H1 (cell line): ENCODE measurements around the gene TSC22D1. TPM values are rescaled to one million over a fixed set of nuclear protein-coding genes. Genes with fewer than 3 reads are reported as not detected.

Source experiments
- FOSL1 ChIP-seq: IDR thresholded peaks from 2 replicates; pipeline ENCODE4 v1.6.1; 2011; ENCODE audit warnings: mild to moderate bottlenecking, low read depth, low read length, moderate library complexity; ENCODE audit not compliant: insufficient read depth
- JUND ChIP-seq: IDR thresholded peaks from 2 replicates; pipeline ENCODE4 v1.6.1; 2011; ENCODE audit warnings: mild to moderate bottlenecking, improper control_type of control experiment, low read length
- NANOG ChIP-seq: IDR thresholded peaks from 2 replicates; pipeline ENCODE4 v1.6.1; 2011; ENCODE audit warnings: low read length, low read depth, mild to moderate bottlenecking, inconsistent platforms; ENCODE audit not compliant: insufficient read depth, poor library complexity, severe bottlenecking
- RBBP5 ChIP-seq: IDR thresholded peaks from 2 replicates; pipeline ENCODE4 v1.7.1; 2012; ENCODE audit warnings: low read depth, mild to moderate bottlenecking, inconsistent platforms, low read length, moderate library complexity, borderline replicate concordance
- RNF2 ChIP-seq: fragments of 200-900, 300-1000 bp; sonication (generic); IDR thresholded peaks from 2 replicates; pipeline ENCODE4 v1.7.1; 2016; ENCODE audit warnings: borderline replicate concordance, low read depth, mild to moderate bottlenecking, antibody characterized with exemption, low read length; ENCODE audit not compliant: poor library complexity, severe bottlenecking; ENCODE audit errors: missing control alignments
- SIN3A ChIP-seq, 2 experiments: IDR thresholded peaks in 1 of 2; conservative IDR thresholded peaks in 1 of 2; 2 replicates each; pipeline ENCODE4 v1.6.1; 2011 to 2012; ENCODE audit warnings: low read length in 2 of 2, improper control_type of control experiment in 1 of 2, low read depth in 1 of 2, mild to moderate bottlenecking in 1 of 2
- TAF7 ChIP-seq: optimal IDR thresholded peaks from 2 replicates; pipeline ENCODE3; 2011; ENCODE audit warnings: low read depth, mild to moderate bottlenecking, inconsistent platforms, low read length, moderate library complexity, borderline replicate concordance
- TCF12 ChIP-seq: IDR thresholded peaks from 2 replicates; pipeline ENCODE4 v1.6.1; 2011; ENCODE audit warnings: low read depth, mild to moderate bottlenecking, low read length
- polyA plus RNA-seq, 7 experiments: library from polyadenylated mRNA; depleted of rRNA in 3 of 7; stranded (reverse) in 5 of 7; unstranded in 2 of 7; fragments of >200 nt in 5 of 7; fragments of 200-250 nt in 2 of 7; gene quantifications; 1 replicate in 5 of 7; 2 replicates in 1 of 7; 4 replicates in 1 of 7; pipeline versions ENCODE4 v1.2.1 to v1.2.3, GENCODE V29; 2011 to 2013; ENCODE audit warnings: missing spikeins in 2 of 7, mixed read lengths in 2 of 7
- total RNA-seq: library from RNA; stranded (reverse); fragmentation: NEBNext Ultra II Directional; extraction: Animal tissue kit (Norgen Biotek cat#: 25700); gene quantifications from 2 replicates; pipeline ENCODE4 v1.2.1, GENCODE V29; 2021
- TF ChIP-seq, protein P1 (sequence below): fragments of 300-600 bp; sonication (generic); IDR thresholded peaks from 2 replicates; pipeline ENCODE4 v1.7.1; 2012; ENCODE audit warnings: low read length, moderate library complexity, mild to moderate bottlenecking, inconsistent platforms; ENCODE audit not compliant: insufficient replicate concordance
- TF ChIP-seq, protein P2 (sequence below): IDR thresholded peaks from 2 replicates; pipeline ENCODE4 v1.6.1; 2011; ENCODE audit warnings: low read depth, mild to moderate bottlenecking, low read length; ENCODE audit not compliant: insufficient read depth

The TSC22D1 gene
- total and polyA plus RNA-seq, 2 of the 8 experiments (the other 6 are each of a cell fraction or from before 2014, with no cell fraction given) = 52.6 to 80.9 TPM

DNA sequence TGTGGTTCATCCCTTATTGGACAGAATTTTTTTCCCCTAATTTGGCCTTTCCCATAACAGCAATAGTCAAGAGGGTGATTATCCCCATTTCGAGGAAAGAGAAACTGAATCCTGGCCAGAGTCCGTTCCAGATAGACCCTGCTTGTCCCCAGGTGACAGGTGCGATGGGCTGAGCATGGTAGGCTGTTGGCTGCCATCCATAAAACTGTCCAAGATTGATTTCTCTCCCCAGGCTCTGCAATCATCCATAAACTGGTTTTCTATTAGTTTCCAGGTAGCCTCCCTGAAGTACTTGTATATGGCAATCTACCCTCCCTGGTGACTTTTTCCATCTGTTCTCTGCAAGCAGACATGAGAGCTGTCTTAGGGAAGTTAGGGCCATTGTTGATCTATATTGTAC lies 177.1 kb downstream of the TSC22D1 start (continued):
- TF ChIP-seq, protein P1, sequence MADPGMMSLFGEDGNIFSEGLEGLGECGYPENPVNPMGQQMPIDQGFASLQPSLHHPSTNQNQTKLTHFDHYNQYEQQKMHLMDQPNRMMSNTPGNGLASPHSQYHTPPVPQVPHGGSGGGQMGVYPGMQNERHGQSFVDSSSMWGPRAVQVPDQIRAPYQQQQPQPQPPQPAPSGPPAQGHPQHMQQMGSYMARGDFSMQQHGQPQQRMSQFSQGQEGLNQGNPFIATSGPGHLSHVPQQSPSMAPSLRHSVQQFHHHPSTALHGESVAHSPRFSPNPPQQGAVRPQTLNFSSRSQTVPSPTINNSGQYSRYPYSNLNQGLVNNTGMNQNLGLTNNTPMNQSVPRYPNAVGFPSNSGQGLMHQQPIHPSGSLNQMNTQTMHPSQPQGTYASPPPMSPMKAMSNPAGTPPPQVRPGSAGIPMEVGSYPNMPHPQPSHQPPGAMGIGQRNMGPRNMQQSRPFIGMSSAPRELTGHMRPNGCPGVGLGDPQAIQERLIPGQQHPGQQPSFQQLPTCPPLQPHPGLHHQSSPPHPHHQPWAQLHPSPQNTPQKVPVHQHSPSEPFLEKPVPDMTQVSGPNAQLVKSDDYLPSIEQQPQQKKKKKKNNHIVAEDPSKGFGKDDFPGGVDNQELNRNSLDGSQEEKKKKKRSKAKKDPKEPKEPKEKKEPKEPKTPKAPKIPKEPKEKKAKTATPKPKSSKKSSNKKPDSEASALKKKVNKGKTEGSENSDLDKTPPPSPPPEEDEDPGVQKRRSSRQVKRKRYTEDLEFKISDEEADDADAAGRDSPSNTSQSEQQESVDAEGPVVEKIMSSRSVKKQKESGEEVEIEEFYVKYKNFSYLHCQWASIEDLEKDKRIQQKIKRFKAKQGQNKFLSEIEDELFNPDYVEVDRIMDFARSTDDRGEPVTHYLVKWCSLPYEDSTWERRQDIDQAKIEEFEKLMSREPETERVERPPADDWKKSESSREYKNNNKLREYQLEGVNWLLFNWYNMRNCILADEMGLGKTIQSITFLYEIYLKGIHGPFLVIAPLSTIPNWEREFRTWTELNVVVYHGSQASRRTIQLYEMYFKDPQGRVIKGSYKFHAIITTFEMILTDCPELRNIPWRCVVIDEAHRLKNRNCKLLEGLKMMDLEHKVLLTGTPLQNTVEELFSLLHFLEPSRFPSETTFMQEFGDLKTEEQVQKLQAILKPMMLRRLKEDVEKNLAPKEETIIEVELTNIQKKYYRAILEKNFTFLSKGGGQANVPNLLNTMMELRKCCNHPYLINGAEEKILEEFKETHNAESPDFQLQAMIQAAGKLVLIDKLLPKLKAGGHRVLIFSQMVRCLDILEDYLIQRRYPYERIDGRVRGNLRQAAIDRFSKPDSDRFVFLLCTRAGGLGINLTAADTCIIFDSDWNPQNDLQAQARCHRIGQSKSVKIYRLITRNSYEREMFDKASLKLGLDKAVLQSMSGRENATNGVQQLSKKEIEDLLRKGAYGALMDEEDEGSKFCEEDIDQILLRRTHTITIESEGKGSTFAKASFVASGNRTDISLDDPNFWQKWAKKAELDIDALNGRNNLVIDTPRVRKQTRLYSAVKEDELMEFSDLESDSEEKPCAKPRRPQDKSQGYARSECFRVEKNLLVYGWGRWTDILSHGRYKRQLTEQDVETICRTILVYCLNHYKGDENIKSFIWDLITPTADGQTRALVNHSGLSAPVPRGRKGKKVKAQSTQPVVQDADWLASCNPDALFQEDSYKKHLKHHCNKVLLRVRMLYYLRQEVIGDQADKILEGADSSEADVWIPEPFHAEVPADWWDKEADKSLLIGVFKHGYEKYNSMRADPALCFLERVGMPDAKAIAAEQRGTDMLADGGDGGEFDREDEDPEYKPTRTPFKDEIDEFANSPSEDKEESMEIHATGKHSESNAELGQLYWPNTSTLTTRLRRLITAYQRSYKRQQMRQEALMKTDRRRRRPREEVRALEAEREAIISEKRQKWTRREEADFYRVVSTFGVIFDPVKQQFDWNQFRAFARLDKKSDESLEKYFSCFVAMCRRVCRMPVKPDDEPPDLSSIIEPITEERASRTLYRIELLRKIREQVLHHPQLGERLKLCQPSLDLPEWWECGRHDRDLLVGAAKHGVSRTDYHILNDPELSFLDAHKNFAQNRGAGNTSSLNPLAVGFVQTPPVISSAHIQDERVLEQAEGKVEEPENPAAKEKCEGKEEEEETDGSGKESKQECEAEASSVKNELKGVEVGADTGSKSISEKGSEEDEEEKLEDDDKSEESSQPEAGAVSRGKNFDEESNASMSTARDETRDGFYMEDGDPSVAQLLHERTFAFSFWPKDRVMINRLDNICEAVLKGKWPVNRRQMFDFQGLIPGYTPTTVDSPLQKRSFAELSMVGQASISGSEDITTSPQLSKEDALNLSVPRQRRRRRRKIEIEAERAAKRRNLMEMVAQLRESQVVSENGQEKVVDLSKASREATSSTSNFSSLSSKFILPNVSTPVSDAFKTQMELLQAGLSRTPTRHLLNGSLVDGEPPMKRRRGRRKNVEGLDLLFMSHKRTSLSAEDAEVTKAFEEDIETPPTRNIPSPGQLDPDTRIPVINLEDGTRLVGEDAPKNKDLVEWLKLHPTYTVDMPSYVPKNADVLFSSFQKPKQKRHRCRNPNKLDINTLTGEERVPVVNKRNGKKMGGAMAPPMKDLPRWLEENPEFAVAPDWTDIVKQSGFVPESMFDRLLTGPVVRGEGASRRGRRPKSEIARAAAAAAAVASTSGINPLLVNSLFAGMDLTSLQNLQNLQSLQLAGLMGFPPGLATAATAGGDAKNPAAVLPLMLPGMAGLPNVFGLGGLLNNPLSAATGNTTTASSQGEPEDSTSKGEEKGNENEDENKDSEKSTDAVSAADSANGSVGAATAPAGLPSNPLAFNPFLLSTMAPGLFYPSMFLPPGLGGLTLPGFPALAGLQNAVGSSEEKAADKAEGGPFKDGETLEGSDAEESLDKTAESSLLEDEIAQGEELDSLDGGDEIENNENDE = no peak
- TF ChIP-seq FOSL1 (no peak), TAF7 (no peak), JUND (no peak), NANOG (no peak), TCF12 (no peak), RNF2 (no peak), RBBP5 (no peak), SIN3A (conservative IDR thresholded peaks at IDR 0.05 in 1 of 2, IDR thresholded peaks at IDR 0.05 in 1 of 2; ENCODE audit: low read depth in 1 of 2, low read length in 2 of 2) (no peak)
- TF ChIP-seq, protein P2, sequence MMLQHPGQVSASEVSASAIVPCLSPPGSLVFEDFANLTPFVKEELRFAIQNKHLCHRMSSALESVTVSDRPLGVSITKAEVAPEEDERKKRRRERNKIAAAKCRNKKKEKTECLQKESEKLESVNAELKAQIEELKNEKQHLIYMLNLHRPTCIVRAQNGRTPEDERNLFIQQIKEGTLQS = no peak
- TF ChIP-seq, all 59 proteins: peak for 0
